Keratinocyte (primary cell): Measurements from ENCODE around the gene MGP. TPM values are rescaled to one million over a fixed set of nuclear protein-coding genes. Genes with fewer than 3 reads are reported as not detected.

Experiments
- DNase-seq: peaks from one replicate; pipeline ENCODE4 v3.0.0-alpha.2; 2011; ENCODE audit warnings: low read depth, missing footprints, low spot score
- FAIRE-seq: peaks from 2 replicates; lab custom pipeline; 2011; peaks lifted over from hg19 to GRCh38; lab: Jason Lieb, UNC
- H2AFZ ChIP-seq: 2 replicates; pipeline ENCODE4 v1.6.0; 2012; ENCODE audit warnings: low read length, control low read depth, inconsistent platforms; ENCODE audit not compliant: control insufficient read depth
- H3K27ac ChIP-seq: 2 replicates; pipeline ENCODE4 v1.5.1; 2011; ENCODE audit warnings: low read length; ENCODE audit not compliant: control insufficient read depth, insufficient read depth
- H3K27me3 ChIP-seq: 3 replicates; pipeline ENCODE4 v1.6.0; 2011; ENCODE audit warnings: low read length; ENCODE audit not compliant: control insufficient read depth, insufficient read depth; ENCODE audit errors: extremely low read depth
- H3K36me3 ChIP-seq, 2 experiments: 2 replicates in 1 of 2; 3 replicates in 1 of 2; pipeline ENCODE4 v1.5.1; 2011; ENCODE audit warnings: low read length in 2 of 2, mild to moderate bottlenecking in 1 of 2; ENCODE audit not compliant: control insufficient read depth in 2 of 2, insufficient read depth in 2 of 2; ENCODE audit errors: extremely low read depth in 1 of 2
- H3K4me1 ChIP-seq: 3 replicates; pipeline ENCODE4 v1.5.1; 2011; ENCODE audit warnings: low read length; ENCODE audit not compliant: control insufficient read depth, insufficient read depth; ENCODE audit errors: extremely low read depth
- H3K4me2 ChIP-seq: 3 replicates; pipeline ENCODE4 v1.6.0; 2011; ENCODE audit warnings: low read depth, low read length; ENCODE audit not compliant: control insufficient read depth, insufficient read depth; ENCODE audit errors: extremely low read depth
- H3K4me3 ChIP-seq, 3 experiments: fragments of 200-600 bp in 1 of 3; sonication (generic) in 1 of 3; 2 replicates in 2 of 3; 3 replicates in 1 of 3; pipeline ENCODE4 v1.5.1; 2011 to 2016; ENCODE audit warnings: low read length in 3 of 3, mild to moderate bottlenecking in 3 of 3, control low read depth in 2 of 3, inconsistent platforms in 1 of 3, low read depth in 1 of 3, mixed read lengths in 1 of 3, mixed run types in 1 of 3, moderate library complexity in 1 of 3; ENCODE audit not compliant: control insufficient read depth in 2 of 3, insufficient read depth in 2 of 3; ENCODE audit errors: extremely low read depth in 1 of 3
- H3K79me2 ChIP-seq: 2 replicates; pipeline ENCODE4 v1.6.0; 2012; ENCODE audit warnings: low read length; ENCODE audit not compliant: control insufficient read depth, insufficient read depth
- H3K9ac ChIP-seq: 3 replicates; pipeline ENCODE4 v1.6.0; 2011; ENCODE audit warnings: low read length; ENCODE audit not compliant: control insufficient read depth, insufficient read depth; ENCODE audit errors: extremely low read depth
- H3K9me1 ChIP-seq: 3 replicates; pipeline ENCODE4 v1.6.0; 2011; ENCODE audit warnings: low read length; ENCODE audit not compliant: control insufficient read depth, insufficient read depth; ENCODE audit errors: extremely low read depth
- H3K9me3 ChIP-seq: 2 replicates; pipeline ENCODE4 v1.5.1; 2012; ENCODE audit warnings: low read depth, low read length; ENCODE audit not compliant: control insufficient read depth
- H4K20me1 ChIP-seq: 3 replicates; pipeline ENCODE4 v1.6.0; 2011; ENCODE audit warnings: low read length; ENCODE audit not compliant: control insufficient read depth, insufficient read depth; ENCODE audit errors: extremely low read depth
- CTCF ChIP-seq, 3 experiments: IDR thresholded peaks in 1 of 3; conservative IDR thresholded peaks in 1 of 3; optimal IDR thresholded peaks in 1 of 3; 2 replicates in 2 of 3; 3 replicates in 1 of 3; pipeline versions ENCODE3 to v1.5.1; 2011; ENCODE audit warnings: low read length in 3 of 3, mild to moderate bottlenecking in 3 of 3, moderate library complexity in 2 of 3, control low read depth in 1 of 3, inconsistent platforms in 1 of 3; ENCODE audit not compliant: insufficient read depth in 2 of 3; ENCODE audit errors: extremely low read depth in 1 of 3
- EZH2 ChIP-seq: IDR thresholded peaks from one replicate; pipeline ENCODE4 v1.6.1; 2012; ENCODE audit warnings: inconsistent platforms, mild to moderate bottlenecking, low read length, moderate library complexity
- dilution Hi-C: fragments of 300-500 bp; cut with MboI; formaldehyde crosslinking; loops from one replicate; pipeline ENCODE4 v1.7.0; 2020; ENCODE audit warnings: low sequenced_read_pairs; ENCODE audit not compliant: extremely low pct_ligation_motif_present
- polyA plus RNA-seq, 5 experiments: library from polyadenylated mRNA; depleted of rRNA in 3 of 5; stranded (reverse) in 3 of 5; stranded (forward) in 1 of 5; unstranded in 1 of 5; fragments of >200 nt; gene quantifications; 1 replicate in 1 of 5; 2 replicates in 3 of 5; 3 replicates in 1 of 5; pipeline versions ENCODE4 v1.2.1 to v1.2.3, GENCODE V29; 2011 to 2012; ENCODE audit warnings: missing spikeins in 2 of 5, low read depth in 1 of 5, low replicate concordance in 1 of 5

Gene MGP
- polyA plus RNA-seq, 1 donor (not counting 4 experiments of a cell fraction or from before 2014, with no cell fraction given): 0.24 TPM

- no peaks in the 10 kb centered on the region for H3K27me3 ChIP-seq
- DNase-seq (peak; percentile 38), FAIRE-seq (peak; percentile 77)
- peak overlapping the region in 1 of 3 experiments; percentile 8 for H3K4me3 ChIP-seq
- TF ChIP-seq CTCF (optimal IDR thresholded peaks at IDR 0.05 in 1 of 3, IDR thresholded peaks at IDR 0.05 in 1 of 3, conservative IDR thresholded peaks at IDR 0.05 in 1 of 3; ENCODE audit: extremely low read depth in 1 of 3, insufficient read depth in 2 of 3, low read length in 3 of 3) (no peak), EZH2 (no peak)
- dilution Hi-C loops: no loop called here
- H3K36me3 ChIP-seq: no peaks in the 10 kb centered on the region
- no peaks in the 10 kb centered on the region for H3K79me2 ChIP-seq
- peaks cover 38% of the 10 kb centered on the region for H3K4me1 ChIP-seq
- H3K9me3 ChIP-seq: no peaks in the 10 kb centered on the region
- peak overlapping the region; percentile 71 for H2AFZ ChIP-seq
- no peaks in the 10 kb centered on the region for H4K20me1 ChIP-seq
- H3K9me1 ChIP-seq: no peaks in the 10 kb centered on the region
- H3K9ac ChIP-seq: peak overlapping the region; percentile 46
- H3K27ac ChIP-seq: peak overlapping the region; percentile 65
- H3K4me2 ChIP-seq: peak overlapping the region; percentile 51
Observed at GRCh38 chr12:14910090-14910915, 24.6 kb upstream of the MGP start.

GRCh38 chr12:14907953-14908352 lies 22.3 kb upstream of the MGP start:
- dilution Hi-C loops: no loop called here
- no peak for DNase-seq
- no peak overlapping the region for H3K4me2 ChIP-seq
- no peaks in the 10 kb centered on the region for H3K36me3 ChIP-seq
- H3K27me3 ChIP-seq: no peaks in the 10 kb centered on the region
- FAIRE-seq: no peak
- no peaks in the 10 kb centered on the region for H3K79me2 ChIP-seq
- no peaks in the 10 kb centered on the region for H4K20me1 ChIP-seq
- no peaks in the 10 kb centered on the region for H3K9me3 ChIP-seq
- peaks cover 29% of the 10 kb centered on the region for H3K4me1 ChIP-seq
- H3K9ac ChIP-seq: no peak overlapping the region
- no peak overlapping the region for H3K27ac ChIP-seq
- no peak overlapping the region for H2AFZ ChIP-seq
- H3K9me1 ChIP-seq: no peaks in the 10 kb centered on the region
- no peak for TF ChIP-seq EZH2
- no peak for TF ChIP-seq CTCF (optimal IDR thresholded peaks at IDR 0.05 in 1 of 3, IDR thresholded peaks at IDR 0.05 in 1 of 3, conservative IDR thresholded peaks at IDR 0.05 in 1 of 3; ENCODE audit: extremely low read depth in 1 of 3, insufficient read depth in 2 of 3, low read length in 3 of 3)
- no peak overlapping the region for H3K4me3 ChIP-seq
